GM18498 (cell line): ENCODE data around the gene POLD2.

ENCODE experiments used
- ATAC-seq: cut with Tn5 transposase; IDR thresholded peaks from one replicate; pipeline ENCODE4 v1.9.1; 2021; ENCODE audit warnings: mild to moderate bottlenecking, moderate library complexity; ENCODE audit not compliant: unreplicated experiment

The POLD2 gene

DNA sequence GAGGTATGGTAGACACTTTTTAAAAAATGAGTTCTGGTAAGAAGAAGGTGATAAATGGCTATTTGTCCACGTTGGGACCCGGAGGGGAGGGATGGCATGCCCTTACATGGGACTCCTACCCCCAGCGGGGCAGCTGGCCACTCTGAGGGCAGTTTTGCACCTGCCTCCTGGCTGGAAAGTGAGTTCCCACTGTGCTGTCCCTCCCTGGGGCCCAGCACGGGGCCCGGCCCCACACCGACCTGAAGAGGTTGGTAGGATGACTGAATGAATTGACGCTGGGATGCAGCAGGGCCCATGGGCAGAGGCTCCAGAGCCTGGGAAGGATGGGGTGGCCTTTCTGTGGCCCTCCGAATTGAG lies 19.8 kb downstream of the POLD2 start:
- no peak for ATAC-seq

DNA sequence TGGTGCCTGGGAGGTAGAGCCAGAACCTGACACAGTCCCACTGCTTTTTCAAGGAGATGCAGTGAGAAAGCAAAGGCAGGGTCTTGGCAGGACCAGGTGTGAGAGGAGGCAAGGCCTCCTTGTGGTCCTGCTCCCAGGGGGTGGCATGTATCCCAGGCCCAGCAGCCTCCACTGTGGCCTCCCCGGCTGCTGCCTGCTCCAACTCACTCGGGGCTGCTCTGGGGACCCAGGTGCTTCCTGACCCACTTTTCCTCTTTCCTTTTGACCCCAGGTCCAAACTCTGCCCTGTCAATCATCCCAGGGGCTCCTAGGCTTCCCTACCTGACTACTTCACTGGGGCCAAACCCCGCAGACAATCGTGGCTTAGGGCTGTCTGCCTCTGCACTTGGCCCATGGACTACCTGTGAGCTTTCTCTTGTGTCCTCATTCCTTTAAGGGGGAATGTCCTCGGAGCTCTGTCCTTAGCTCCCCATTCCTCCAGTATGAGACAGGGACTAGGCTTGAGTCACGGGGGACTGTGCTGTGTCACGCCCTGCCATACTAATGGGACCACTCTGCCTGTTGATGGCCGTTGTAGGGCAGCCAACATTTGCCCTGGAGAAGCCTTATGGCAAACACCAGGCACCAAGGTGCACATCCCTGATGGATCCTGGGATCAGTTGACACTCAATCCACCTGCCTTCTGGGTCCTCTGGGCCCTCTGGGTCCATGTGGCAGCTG lies 20.3 kb downstream of the POLD2 start:
- no peak for ATAC-seq

DNA sequence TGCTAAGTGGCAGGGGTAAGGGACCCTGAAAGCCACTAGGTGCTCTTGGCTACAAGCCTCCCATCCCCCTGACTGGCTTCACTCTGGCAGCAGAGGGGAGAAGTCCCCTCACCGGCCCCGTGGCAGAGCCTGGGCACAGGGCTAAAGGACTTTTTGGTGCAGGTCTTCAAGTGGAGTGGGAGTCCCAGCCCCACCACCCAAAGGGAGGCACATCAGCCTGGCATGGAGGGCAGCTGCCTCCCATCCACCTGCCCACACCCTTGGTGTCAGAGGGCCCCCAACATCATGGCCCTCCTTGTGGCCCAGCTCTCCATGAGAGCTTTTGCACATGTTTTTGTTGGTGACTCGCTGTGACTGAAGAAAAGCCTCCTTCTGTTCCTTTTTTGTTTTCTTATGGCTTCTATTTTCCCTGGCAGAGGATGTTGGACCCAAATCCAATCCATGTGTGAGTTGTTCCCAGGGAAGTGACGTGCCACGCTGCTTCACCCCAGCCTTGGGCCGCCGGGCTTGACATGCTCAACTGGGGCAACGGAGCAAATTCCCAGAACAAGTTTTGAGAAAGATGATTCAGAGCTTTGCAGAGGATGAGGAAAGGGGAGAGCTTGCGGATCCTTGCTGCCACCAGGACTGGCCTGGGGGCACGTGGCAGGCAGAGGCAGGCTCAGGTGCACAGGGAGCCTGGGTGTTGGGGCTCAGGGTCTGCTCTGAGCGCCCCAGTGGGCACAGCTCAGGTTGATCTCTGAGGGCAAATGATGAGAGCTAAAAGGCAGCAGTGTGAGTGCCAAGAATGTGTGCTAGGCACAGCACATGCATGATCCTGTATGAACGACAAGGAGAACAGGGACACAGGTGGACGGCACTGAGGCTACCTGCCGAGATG lies 21.1 kb downstream of the POLD2 start:
- no peak for ATAC-seq

DNA sequence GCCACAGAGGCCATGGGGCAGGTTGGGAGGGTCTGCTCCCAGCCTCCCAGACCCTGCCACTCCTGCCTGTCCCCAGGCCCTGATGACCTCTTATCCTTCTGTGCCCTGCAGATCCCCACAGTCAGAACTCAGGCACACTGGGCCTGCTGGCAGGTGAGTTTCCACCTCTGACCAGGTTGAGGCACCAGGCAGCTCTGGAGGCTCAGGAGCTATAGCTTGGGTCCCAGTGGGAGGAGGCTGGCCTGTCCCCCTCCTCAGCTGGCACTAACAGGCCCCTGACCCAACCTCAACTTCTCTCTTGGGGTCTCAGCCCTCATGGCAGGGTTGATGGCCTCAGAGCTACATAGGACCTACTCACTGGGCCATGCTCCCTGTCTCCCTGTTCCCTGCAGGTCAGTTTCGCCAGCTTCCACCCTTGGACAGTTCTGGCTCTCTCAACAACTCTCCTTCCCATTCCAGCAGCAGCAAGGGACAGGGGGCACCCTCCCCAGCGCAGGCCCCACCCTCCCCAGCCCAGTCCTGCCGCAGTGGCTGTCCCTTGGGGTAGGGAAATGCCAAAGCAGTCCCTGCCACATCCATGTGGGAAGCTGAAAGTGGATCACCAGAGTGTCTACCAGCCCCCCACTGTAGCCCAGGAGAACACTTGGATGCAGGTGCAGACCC lies 21.9 kb downstream of the POLD2 start:
- ATAC-seq, result no peak

DNA sequence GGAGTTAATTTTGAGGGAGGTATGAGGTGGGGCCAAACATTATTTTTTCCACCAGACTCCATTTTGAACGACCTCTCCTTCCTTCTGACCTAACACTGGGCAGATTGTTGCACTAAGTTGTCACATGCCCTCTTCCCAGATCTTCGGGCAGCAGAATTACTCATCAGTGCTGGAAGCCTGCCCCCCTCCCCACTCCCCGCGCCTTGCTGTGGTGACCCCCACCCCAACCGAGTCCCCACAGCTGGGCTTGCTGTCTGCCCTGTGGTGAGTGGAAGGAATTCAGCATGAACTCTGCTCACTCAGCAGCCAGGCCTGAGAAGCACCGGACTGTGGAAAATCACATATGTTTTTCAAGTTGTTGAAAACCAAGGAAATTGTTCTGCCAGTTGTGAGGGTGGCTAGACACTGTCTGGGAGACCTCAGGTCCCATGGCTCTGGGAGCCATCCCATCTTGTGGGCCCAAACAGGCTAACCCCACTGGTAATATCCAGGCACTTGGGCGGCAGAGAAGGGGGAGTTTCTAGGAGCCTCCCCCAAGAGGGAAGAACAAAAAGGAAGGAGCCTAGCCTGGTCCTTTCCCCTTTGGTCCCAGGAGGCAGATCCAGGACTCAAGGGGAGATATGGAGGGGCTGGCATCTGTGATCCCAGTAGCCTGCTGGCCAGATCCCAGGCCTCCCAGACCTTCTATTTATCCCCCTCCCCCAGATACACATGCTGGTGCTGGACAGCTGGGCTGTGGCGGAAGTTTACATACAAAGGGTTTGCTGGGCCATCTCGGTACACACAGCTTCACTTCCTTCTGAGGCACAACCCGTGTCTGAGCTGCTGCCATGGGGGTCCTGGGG lies 22.7 kb downstream of the POLD2 start:
- no peak for ATAC-seq

DNA sequence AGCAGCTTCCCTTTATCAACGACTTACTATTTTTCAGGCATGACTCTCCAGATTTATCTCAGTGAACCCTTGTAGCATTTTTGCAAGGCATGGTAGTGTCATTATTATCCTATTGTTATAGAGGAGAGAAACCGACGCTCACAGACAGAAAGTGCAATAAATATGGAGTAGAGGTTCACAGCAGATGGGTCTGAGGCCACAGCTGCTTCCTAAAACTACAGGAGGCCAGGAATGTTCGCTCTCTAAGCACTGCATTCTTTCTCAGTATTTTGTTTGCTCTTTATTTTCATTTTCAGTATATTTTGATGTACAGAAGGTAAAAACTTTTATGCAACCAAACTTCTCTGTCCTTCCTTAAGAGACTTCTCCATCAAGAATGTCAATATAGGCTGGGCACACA lies 23.7 kb downstream of the POLD2 start:
- no peak for ATAC-seq

DNA sequence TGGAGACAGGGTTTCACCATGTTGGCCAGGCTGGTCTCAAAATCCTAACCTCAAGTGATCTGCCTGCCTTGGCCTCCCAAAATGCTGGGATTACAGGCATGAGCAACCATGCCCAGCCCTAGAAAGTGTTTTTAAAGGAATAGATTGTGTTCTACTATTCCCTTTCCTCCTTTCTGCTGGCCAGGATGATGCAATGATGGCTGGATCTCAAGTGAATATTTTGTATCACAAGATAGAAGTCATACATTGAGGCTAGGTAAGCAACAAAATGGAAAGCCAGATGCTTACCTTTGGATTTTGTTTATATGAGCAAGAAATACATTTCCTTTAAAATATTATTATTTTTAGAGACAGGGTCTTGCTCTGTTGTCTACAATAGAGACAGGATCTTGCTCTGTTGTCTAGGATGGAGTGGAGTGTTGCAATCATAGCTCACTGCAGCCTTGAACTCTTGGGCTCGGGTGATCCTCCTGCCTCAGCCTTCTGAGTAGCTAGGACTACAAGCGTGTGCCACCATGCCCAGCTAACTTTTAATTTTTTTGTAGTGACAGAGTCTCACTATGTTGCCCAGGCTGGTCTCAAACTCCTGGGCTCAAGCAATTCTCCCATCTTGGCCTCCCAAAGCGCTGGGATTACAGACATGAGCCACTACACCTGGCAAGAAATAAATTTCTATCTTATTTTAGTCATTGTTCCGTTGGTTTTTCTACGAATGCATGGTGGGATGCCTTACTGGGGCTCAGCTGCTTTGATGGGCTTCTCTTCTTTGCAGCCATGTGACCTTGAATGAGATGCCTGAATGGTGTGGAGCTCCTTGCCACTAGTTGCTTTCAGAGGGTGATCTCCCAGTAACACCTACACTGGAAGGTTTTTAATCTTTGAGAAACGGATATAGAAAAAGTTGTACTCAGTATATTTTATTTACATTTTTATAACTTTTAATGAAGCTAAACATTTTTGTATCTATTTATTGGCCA lies 25.0 kb downstream of the POLD2 start:
- no peak for ATAC-seq

DNA sequence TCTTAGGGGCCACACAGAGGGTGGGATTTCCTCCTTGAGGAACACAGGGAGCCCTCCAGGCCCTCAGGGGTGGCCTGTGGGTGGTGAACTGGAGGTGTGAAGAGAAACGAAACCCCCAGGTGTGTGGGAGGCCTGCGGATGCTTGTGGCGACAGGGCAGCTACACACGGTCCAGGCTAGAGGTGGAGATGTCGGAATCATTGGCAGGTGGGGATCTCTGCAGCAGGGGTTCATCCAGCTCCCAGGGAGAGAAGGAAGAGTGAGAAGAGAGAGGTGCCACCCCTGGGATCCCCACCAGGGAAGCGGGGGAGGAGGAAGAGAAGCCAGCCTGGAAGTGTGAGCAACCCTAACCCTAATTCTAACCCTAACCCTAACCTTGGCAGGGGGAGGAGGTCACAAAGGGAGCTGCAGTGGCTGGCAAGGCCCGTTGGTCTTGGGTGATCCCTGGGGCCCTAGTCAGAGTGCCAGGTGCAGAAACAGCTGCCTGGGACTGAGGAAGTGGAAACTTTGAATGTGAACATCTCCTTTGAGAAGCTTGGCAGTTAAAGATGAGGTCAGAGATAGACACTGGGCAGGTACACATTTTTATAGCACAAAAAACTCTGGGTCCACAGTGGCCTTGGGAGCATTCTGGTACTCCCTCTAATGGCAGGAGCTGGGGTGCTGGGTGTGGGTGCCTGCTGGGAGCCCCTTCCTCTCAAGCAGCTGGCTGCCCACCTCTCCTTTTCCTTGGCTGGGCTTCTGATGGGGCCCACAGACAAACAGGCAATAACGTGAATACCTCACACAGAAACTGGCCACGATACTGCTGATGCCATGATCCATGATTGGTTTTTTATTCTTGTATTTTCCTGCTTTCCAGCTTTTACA lies 26.1 kb downstream of the POLD2 start:
- peak; percentile 81 for ATAC-seq

DNA sequence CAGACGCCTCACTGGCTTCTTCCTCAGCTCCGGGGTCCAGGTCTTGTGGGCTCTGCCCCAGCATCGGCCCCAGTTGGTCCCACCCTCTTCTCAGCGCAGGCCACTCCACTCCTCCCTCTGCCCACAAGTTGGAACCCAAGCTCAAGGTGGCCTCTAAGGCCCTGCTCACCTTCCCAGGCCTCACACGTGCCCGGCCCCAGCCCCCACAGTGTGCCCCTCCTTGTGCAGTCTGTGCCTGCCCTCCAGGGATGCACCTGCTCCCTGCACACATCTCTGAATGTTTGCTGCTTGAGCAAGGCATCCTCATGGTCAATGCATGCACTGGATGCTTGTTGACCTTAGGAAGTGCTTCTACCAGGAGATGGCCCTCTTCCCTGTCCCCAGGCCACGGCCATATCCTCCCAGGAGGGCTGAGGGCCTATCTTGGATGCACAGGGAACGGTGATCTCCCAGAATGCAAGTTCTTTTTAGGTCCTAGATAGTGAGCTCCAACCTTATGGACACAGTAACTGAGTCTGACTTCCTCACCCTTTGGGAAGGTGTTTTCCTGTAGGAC lies 26.9 kb downstream of the POLD2 start:
- ATAC-seq, result no peak

DNA sequence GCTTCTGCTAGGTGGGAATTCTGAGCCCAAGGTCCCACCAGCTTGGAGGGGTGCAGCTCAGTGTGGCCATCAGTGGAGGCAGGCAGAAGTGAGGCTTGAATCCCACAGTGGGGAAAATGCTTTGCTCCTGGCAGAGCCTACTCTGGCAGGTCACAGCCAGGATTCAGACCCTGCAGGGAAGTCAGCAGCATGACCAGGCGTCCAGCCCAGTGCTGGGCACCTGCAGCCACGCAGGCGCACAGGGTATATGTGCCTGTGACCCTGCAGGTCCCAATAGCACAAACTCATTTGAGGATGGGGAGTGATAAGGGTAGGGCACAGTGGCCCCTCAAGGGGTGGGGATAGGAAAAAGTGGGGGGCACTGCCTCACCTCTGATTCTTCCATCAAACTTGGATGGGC lies 27.6 kb downstream of the POLD2 start:
- ATAC-seq, result no peak

DNA sequence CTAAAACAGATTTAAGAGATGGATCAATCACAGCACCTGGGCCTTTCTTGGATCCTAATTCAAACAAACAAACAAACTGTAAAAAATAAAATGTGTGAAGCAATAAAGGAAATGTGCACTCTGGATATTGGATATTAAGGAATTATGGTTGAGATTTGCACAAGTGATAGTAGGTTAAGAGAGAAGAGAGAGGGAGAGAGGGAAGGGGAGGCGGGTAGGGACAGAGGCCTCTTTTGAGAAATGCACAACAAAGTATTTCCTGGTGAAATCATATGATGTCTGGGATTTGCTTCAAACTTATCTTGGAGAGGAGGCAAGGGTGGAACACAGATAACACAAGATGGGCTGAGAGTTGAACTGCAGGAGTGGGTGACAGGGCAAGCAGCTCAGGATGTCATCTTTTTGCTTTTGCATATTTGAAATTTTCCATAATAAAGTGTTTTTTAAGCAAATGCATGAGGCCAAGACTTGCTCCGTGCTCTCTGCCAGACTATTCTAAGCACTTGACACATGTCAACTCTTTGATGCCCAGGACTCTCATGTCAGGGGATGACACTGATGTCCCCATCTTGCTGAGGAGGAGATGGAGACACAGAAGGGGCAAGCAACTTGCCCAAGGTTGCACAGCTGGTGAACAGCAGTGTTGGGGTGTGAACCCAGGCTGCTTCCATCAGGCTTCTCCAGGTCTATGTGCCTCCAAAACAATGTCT lies 28.3 kb downstream of the POLD2 start:
- ATAC-seq, result no peak

DNA sequence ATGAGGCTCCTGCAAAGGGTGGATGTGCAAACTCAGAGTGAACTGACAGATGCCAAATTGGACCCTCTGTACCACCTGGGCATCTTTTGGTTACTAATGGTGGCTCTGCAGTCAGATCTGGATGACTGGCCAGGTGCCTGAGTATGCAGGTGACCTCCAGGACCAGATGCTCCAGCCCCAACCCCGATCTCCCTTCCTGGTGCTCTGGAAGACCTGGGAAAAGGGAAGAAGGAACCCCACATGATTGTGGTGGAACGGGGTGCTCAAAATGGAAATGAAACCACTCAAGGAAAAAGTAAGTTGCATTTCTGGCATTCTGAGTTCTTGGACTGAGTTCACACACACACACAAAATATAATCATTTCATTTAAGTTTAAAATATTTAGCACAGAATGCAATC lies 29.0 kb downstream of the POLD2 start:
- ATAC-seq, result no peak

DNA sequence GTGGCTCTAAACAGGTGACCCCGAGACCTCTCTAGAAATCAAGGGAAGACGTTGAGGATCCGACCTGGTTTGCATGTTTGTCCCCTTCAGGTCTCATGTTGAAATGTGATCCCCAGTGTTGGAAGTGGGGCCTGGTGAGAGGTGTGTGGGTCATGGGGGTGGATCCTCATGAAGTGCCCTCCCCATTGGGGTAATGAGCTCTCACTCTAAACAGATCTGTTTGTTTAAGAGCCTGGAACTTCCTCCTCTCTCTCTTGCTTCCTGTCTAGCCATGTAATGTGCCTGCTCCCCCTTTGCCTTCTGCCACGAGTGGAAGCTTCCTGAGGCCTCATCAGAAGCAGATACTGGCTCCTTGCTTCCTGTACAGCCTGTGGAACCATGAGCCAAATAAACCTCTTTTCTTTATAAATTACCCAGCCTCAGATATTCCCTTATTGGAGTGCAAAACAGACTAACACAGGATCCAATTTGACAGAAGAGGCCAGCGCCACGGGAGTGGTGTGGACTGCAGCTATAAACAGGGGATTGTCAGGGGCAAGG lies 30.2 kb downstream of the POLD2 start:
- no peak for ATAC-seq

DNA sequence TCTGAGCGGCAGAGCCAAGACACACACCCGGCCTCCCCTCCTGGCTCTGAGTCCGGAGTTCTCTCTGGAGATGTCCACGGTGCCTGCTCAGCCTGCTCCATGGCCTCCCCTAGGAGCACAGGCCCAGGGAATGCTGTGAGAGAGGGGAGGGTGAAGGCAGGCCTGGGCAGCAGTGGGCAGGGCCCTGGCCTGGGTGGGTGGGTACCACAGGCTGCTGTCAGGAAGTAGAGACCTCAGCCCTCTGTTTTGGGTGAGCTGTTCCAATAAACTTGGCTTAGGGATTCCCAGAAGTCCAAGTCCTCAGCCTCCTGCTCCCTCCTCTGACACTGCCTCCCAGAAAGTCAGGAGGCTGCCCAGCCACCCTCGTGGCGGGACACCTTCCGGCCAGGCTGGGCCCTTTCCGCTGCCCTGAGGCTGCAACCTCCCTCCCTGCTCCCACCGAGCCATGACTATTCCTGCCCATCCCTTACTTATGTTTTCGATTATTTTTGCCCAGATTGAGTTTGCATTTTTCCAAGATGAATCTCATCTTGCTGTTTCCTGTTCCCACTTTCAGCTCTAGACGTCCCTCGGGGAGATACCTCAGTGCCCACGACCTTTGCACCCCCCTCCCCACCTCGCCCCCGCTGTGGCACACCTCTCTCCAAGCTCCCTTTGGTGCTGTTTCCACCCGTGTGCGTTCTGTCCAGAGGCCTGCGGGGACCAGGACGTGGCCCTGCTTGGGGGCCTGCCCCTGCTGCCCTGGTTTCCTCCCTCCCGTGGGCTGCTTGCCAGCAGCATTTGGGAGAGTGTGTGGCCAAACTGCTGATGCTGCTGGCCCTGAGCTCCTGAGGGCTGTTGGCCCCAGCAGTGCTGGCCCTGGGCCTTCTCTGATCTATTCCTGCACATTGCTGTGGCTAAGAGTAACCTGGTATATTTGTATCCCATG lies 35.2 kb downstream of the POLD2 start:
- no peak for ATAC-seq

DNA sequence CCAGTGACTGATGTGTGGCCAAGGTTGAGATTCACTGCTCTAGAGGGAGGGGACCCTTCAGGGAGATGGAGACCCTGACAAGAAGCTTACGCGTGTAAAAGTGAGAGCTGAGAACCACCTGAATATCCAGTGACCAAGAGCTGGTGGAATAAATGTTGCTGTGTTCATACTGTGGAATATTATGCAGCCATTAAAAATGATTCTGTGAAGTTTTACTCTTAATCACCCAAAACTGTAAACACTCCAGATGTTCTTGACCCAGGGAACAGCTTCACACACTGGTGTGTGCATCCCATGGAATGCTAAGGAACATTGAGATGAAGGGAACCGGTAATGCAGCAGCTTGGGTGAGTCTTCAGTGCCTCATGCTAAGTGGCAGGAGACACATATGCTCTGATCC lies 36.7 kb downstream of the POLD2 start:
- ATAC-seq, result no peak

DNA sequence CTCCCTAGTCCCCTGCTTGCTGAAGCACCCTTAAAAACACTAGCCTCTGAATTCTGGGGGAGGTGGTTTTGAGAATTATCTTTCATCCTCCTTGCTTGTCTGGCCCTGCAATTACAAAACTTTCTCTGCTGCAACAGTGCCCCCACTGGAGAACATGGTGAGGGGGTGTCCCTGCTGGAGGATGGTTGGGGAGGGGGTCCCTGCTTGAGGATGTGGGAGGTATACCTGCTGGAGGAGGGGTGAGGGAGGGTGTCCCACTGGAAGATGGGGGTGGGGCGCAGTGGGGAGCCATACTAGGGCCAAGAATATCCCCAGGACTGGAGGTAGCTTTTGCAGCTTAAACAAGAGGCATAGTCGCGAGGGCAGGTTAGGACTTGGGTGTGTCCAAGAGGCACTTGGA lies 37.8 kb downstream of the POLD2 start:
- no peak for ATAC-seq

DNA sequence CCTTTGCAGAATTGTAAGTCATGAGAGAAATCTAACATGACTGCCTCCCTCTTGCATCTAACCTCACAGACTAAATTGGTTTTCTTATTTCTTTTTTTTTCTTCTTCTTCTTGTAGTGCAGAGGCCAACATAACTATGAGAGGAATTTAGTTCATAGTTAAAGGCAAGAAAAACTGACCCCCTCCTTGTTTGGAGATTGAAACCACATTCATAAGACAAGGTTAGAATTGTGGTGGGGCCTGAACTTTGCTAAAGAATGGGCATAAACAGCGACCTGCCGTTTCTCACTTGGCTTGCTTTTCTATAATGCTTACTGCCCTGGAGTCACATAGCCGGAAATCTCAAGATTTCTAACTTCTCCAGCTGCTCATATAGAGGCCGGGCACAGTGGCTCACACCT lies 38.6 kb downstream of the POLD2 start:
- ATAC-seq, result no peak
